ENCODE measurements around the gene KCNIP1.

KCNIP1 gene

GRCh38 chr5:170503990-170504596, at the start of gene KCNIP1:
TSS of gene KCNIP1 (plus strand) at chr5:170504020.
- DNase-seq (ENCODE audit: low read depth), result no peak

GRCh38 chr5:170463426-170463825, 40.4 kb upstream of the KCNIP1 start:
- no peak for DNase-seq (ENCODE audit: low read depth)

GRCh38 chr5:170464280-170465127, 39.3 kb upstream of the KCNIP1 start:
- DNase-seq (ENCODE audit: low read depth), result no peak

- DNase-seq (ENCODE audit: low read depth), result no peak
These were observed 37.3 kb upstream of the KCNIP1 start for GRCh38 chr5:170466553-170466952.

GRCh38 chr5:170466988-170467707, 36.7 kb upstream of the KCNIP1 start:
- DNase-seq (ENCODE audit: low read depth), result peak; percentile 86

- no peak for DNase-seq (ENCODE audit: low read depth)
These were observed 35.1 kb upstream of the KCNIP1 start for GRCh38 chr5:170468633-170469285.

- no peak for DNase-seq (ENCODE audit: low read depth)
These were observed 34.4 kb upstream of the KCNIP1 start for GRCh38 chr5:170469414-170469813.

GRCh38 chr5:170470275-170470674, 33.5 kb upstream of the KCNIP1 start:
- no peak for DNase-seq (ENCODE audit: low read depth)

GRCh38 chr5:170470808-170471404, 32.9 kb upstream of the KCNIP1 start:
- DNase-seq (ENCODE audit: low read depth), result no peak

- DNase-seq (ENCODE audit: low read depth), result no peak
These were observed 32.2 kb upstream of the KCNIP1 start for GRCh38 chr5:170471551-170472178.

- no peak for DNase-seq (ENCODE audit: low read depth)
These were observed 30.2 kb upstream of the KCNIP1 start for GRCh38 chr5:170473642-170474041.

- DNase-seq (ENCODE audit: low read depth), result no peak
These were observed 29.1 kb upstream of the KCNIP1 start for GRCh38 chr5:170474489-170475274.

GRCh38 chr5:170475294-170476000, 28.4 kb upstream of the KCNIP1 start:
- DNase-seq (ENCODE audit: low read depth), result no peak

GRCh38 chr5:170476704-170477103, 27.1 kb upstream of the KCNIP1 start:
- DNase-seq (ENCODE audit: low read depth), result no peak

- DNase-seq (ENCODE audit: low read depth), result no peak
These were observed 25.9 kb upstream of the KCNIP1 start for GRCh38 chr5:170477906-170478305.

GRCh38 chr5:170478306-170478705, 25.5 kb upstream of the KCNIP1 start:
- no peak for DNase-seq (ENCODE audit: low read depth)

- DNase-seq (ENCODE audit: low read depth), result no peak
These were observed 24.3 kb upstream of the KCNIP1 start for GRCh38 chr5:170479484-170479883.

- DNase-seq (ENCODE audit: low read depth), result no peak
These were observed 23.6 kb upstream of the KCNIP1 start for GRCh38 chr5:170480260-170480659.

- no peak for DNase-seq (ENCODE audit: low read depth)
These were observed 22.0 kb upstream of the KCNIP1 start for GRCh38 chr5:170481849-170482248.

- no peak for DNase-seq (ENCODE audit: low read depth)
These were observed 21.3 kb upstream of the KCNIP1 start for GRCh38 chr5:170482511-170482910.

Measured in fibroblast of gingiva (primary cell).